ENCODE measurements around the gene PLCB1. TPM values are rescaled to one million over a fixed set of nuclear protein-coding genes. Genes with fewer than 3 reads are reported as not detected.

The PLCB1 gene
- total RNA-seq, 1 donor, result 14.6 TPM

DNA sequence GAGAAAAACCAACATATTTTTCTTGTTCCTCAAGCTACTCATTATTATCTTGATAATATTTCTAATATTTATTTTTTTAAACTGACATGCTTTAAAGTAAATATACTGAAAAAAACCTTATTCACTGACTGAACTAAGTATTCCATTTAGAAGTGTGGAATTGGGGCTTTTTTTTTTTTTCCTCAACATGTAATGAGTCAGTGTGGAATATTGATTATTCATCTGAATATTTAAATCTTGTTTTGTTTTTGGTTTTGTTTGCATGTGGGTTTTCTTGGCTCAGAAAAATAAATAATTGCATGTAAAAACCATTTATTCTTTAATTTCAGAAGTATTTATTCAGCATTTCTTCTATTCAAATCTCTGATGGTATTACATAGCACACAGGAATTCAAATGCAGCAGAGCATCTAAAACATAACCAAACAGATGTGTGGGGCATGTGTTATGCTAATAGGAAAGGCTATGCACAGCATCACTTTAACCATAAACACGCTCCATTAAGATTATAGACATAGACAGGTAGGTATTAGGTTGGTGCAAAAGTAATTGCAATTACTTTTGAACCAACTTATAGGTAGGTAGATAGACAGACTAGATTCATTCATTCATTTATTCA is 166.5 kb downstream of the PLCB1 start:
- Histone ChIP-seq H3K4me3 (ENCODE audit: low read length) (no peak overlapping the region), H3K27me3 (ENCODE audit: insufficient read depth, low read length) (no peaks in the 10 kb centered on the region), H3K9me3 (ENCODE audit: low read depth, low read length) (no peaks in the 10 kb centered on the region), H3K4me1 (ENCODE audit: insufficient read depth, low read length) (no peaks in the 10 kb centered on the region)

- H3K4me3 ChIP-seq (ENCODE audit: low read length), result no peak overlapping the region
- H3K27me3 ChIP-seq (ENCODE audit: insufficient read depth, low read length), result no peaks in the 10 kb centered on the region
- no peaks in the 10 kb centered on the region for H3K9me3 ChIP-seq (ENCODE audit: low read depth, low read length)
- H3K4me1 ChIP-seq (ENCODE audit: insufficient read depth, low read length), result no peaks in the 10 kb centered on the region
These were observed 167.9 kb downstream of the PLCB1 start for GRCh38 chr20:8299921-8300320.

DNA sequence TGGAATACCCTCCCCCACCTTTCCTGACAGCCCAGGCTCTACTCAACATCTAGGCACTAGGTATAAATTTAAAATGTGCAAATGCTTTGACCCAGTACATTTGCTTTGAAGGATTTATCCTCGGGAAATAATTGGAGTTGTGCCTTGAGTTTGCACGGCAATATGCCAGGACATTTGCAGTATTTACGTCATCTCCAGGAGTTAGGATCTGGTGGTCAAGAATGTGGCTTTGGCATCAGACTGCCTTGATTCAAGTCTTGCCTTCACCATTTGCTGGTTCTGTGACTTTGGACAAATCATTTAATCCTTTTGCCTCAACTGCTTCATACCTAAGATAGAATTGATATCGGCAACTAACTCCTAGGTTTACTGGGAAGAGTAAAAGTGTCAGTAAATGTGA is 169.6 kb downstream of the PLCB1 start:
- H3K4me1 ChIP-seq (ENCODE audit: insufficient read depth, low read length), result no peaks in the 10 kb centered on the region
- H3K27me3 ChIP-seq (ENCODE audit: insufficient read depth, low read length), result no peaks in the 10 kb centered on the region
- no peaks in the 10 kb centered on the region for H3K9me3 ChIP-seq (ENCODE audit: low read depth, low read length)
- no peak overlapping the region for H3K4me3 ChIP-seq (ENCODE audit: low read length)

GRCh38 chr20:8303651-8304050 is 171.6 kb downstream of the PLCB1 start:
- H3K4me3 ChIP-seq (ENCODE audit: low read length), result no peak overlapping the region
- H3K4me1 ChIP-seq (ENCODE audit: insufficient read depth, low read length), result no peaks in the 10 kb centered on the region
- no peaks in the 10 kb centered on the region for H3K9me3 ChIP-seq (ENCODE audit: low read depth, low read length)
- no peaks in the 10 kb centered on the region for H3K27me3 ChIP-seq (ENCODE audit: insufficient read depth, low read length)

GRCh38 chr20:8304124-8304816 is 172.2 kb downstream of the PLCB1 start:
- no peaks in the 10 kb centered on the region for H3K9me3 ChIP-seq (ENCODE audit: low read depth, low read length)
- no peaks in the 10 kb centered on the region for H3K4me1 ChIP-seq (ENCODE audit: insufficient read depth, low read length)
- no peaks in the 10 kb centered on the region for H3K27me3 ChIP-seq (ENCODE audit: insufficient read depth, low read length)
- no peak overlapping the region for H3K4me3 ChIP-seq (ENCODE audit: low read length)

GRCh38 chr20:8305449-8305978 is 173.4 kb downstream of the PLCB1 start:
- H3K27me3 ChIP-seq (ENCODE audit: insufficient read depth, low read length), result no peaks in the 10 kb centered on the region
- H3K4me3 ChIP-seq (ENCODE audit: low read length), result no peak overlapping the region
- no peaks in the 10 kb centered on the region for H3K9me3 ChIP-seq (ENCODE audit: low read depth, low read length)
- H3K4me1 ChIP-seq (ENCODE audit: insufficient read depth, low read length), result no peaks in the 10 kb centered on the region

DNA sequence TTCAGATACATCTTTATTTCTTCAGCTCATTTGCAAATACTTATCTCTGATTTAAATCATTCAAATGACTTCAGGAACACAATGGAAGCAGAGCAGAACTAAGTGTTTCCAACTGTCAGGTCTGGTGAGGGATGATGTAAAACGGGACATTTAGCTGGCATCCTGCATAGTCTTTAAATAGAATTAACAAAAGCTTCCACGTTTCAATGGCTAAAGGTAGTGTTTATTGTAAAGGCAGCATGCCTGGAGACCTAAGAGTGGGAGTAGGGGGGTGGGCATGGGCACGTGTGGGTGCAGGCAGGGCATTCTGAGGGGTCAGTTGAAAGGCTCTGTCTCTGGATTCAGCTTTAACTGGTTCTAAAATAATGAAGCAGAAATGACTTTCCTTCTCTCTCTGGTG is 174.9 kb downstream of the PLCB1 start:
- H3K4me3 ChIP-seq (ENCODE audit: low read length), result no peak overlapping the region
- no peaks in the 10 kb centered on the region for H3K4me1 ChIP-seq (ENCODE audit: insufficient read depth, low read length)
- no peaks in the 10 kb centered on the region for H3K9me3 ChIP-seq (ENCODE audit: low read depth, low read length)
- no peaks in the 10 kb centered on the region for H3K27me3 ChIP-seq (ENCODE audit: insufficient read depth, low read length)

DNA sequence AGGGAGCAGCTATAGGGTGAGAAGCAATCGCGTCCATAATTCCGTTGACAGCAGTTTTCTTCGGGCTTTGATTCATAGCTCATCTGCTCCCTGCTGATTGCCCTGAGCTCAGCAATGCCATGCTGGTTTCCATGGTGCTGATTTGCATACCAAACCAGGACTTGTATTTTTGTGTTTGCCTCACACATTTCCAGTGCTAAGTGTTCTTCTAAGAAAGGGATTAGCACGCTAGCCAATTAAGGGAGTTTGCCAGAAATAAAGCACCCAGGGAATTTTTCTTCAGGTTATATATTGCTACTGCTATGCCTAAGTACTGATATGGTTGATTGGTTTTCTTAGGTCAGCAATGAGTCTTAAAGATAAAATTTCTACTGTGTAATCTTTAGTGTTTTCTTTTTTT is 177.6 kb downstream of the PLCB1 start:
- no peak overlapping the region for H3K4me3 ChIP-seq (ENCODE audit: low read length)

GRCh38 chr20:8310618-8311017 is 178.6 kb downstream of the PLCB1 start:
- no peaks in the 10 kb centered on the region for H3K4me1 ChIP-seq (ENCODE audit: insufficient read depth, low read length)
- no peaks in the 10 kb centered on the region for H3K27me3 ChIP-seq (ENCODE audit: insufficient read depth, low read length)
- no peaks in the 10 kb centered on the region for H3K9me3 ChIP-seq (ENCODE audit: low read depth, low read length)
- H3K4me3 ChIP-seq (ENCODE audit: low read length), result no peak overlapping the region

More for the DNA sequence above, 177.6 kb downstream of the PLCB1 start:
- H3K9me3 ChIP-seq (ENCODE audit: low read depth, low read length), result no peaks in the 10 kb centered on the region
- H3K27me3 ChIP-seq (ENCODE audit: insufficient read depth, low read length), result no peaks in the 10 kb centered on the region
- no peaks in the 10 kb centered on the region for H3K4me1 ChIP-seq (ENCODE audit: insufficient read depth, low read length)

GRCh38 chr20:8313073-8313472 is 181.0 kb downstream of the PLCB1 start:
- H3K9me3 ChIP-seq (ENCODE audit: low read depth, low read length), result no peaks in the 10 kb centered on the region
- no peak overlapping the region for H3K4me3 ChIP-seq (ENCODE audit: low read length)
- no peaks in the 10 kb centered on the region for H3K4me1 ChIP-seq (ENCODE audit: insufficient read depth, low read length)
- H3K27me3 ChIP-seq (ENCODE audit: insufficient read depth, low read length), result no peaks in the 10 kb centered on the region

DNA sequence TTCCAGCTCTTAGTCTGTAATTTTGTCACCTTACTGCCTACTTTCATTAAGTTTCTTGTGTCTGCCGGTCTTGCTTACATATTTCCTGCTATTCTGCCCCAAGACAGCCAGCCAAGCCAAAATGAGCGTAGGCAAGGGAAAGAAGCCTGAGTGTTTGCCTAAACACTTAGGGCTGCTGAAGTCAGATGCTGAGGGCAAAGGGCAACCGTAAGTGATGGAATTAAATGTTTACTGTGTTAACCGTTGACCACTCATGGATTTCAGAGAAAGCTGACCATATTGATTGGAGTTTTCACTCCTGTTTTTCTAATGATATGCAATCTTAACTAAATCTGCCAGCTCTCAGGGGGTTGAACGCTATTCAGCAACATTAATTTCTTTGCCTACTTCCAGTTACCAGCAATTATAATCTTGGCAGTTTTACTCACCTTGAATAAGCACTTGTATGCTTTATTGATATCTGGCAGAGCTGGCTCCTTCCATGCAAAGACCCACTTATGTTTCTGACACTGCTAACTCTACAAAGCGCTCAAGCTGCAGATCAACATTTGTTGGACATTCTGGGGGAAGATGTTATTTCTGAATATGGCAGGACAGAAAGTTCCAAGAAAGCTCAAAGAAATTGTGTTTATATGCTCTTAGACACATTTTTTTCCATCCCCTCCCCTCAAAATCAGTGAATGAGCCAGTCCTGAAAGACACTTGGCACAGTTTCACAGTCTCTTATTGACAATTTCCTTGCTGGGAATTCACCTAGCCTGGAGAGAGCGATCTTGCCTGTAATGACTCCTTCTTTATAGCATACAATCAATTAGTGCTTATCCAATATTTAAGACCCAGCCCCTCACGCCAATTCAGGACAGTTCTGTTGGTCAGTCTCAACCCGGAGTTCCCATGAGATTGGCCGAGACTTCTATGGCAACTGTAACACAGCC is 183.8 kb downstream of the PLCB1 start:
- H3K4me3 ChIP-seq (ENCODE audit: low read length), result no peak overlapping the region
- H3K27me3 ChIP-seq (ENCODE audit: insufficient read depth, low read length), result no peaks in the 10 kb centered on the region
- H3K9me3 ChIP-seq (ENCODE audit: low read depth, low read length), result no peaks in the 10 kb centered on the region
- H3K4me1 ChIP-seq (ENCODE audit: insufficient read depth, low read length), result peaks cover 16% of the 10 kb centered on the region

DNA sequence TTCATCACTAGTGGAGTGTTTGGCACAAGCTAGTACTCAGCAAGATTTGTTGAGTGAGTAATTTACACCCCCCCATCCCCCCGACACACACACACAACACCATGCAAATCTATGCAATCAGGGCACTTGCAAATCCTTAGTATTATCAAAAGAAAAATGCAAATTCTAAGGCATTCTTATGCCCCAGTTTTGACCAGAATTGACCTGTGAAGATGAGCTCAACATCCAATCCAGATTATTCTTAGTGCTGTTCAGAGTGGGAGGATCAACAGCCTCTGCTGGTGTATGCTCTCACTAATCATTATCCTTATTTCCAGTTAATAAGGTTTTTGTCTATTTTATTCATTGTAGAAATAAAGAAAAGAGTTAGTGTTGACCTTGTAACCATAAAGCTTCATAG is 185.4 kb downstream of the PLCB1 start:
- Histone ChIP-seq H3K27me3 (ENCODE audit: insufficient read depth, low read length) (no peaks in the 10 kb centered on the region), H3K9me3 (ENCODE audit: low read depth, low read length) (no peaks in the 10 kb centered on the region), H3K4me3 (ENCODE audit: low read length) (no peak overlapping the region), H3K4me1 (ENCODE audit: insufficient read depth, low read length) (peaks cover 16% of the 10 kb centered on the region)

DNA sequence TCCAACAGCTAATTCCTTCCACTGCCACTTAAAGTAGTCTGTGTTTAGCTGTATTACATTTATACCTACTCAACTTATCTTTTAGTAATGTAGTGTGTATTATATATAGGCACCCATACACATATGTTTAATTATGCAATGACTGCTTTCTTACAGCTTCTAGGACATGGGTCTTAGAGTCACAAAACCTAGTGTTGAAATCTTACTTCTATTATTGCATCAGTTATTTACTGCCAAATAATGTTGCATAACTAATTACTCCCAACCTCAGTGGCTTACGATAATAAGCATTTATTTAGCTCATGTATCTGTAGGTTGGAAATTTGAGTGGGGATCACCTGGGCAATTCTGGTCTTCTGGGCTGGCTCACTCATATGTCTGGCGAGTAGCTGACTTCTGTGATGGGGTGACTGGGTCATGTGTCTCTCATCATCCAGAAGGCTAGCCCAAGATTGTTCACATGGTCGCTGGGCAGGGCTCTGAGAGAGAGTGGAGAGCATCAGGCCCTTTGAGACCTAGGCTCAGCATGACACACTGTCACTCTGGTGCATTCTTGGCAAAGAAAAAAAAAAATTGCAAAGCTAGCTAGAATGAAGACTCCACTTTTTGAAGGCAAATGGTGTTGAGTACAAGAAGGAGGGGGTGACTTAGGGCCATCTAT is 187.0 kb downstream of the PLCB1 start:
- H3K9me3 ChIP-seq (ENCODE audit: low read depth, low read length), result no peaks in the 10 kb centered on the region
- H3K4me1 ChIP-seq (ENCODE audit: insufficient read depth, low read length), result peaks cover 16% of the 10 kb centered on the region
- no peaks in the 10 kb centered on the region for H3K27me3 ChIP-seq (ENCODE audit: insufficient read depth, low read length)
- H3K4me3 ChIP-seq (ENCODE audit: low read length), result no peak overlapping the region

DNA sequence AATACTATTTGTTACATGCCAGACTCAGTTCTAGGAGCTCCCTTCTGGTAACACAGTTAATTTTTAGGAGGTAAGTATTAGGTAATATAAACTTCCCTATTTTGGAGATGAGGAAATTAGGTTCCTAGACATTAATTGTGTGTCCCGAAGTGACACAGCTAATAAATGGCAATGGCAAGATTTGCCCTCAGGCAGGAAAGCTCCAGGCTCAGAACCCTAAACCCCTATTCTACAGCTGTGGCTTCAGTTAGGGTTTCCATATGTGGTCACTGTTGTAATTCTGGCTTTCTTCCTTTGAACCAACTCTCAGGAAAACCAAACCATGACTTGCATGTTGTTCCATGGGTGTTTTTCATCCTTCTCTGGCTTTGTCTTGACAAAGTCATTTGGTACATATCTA is 188.2 kb downstream of the PLCB1 start:
- Histone ChIP-seq H3K9me3 (ENCODE audit: low read depth, low read length) (no peaks in the 10 kb centered on the region), H3K27me3 (ENCODE audit: insufficient read depth, low read length) (no peaks in the 10 kb centered on the region), H3K4me3 (ENCODE audit: low read length) (no peak overlapping the region), H3K4me1 (ENCODE audit: insufficient read depth, low read length) (peaks cover 16% of the 10 kb centered on the region)

- Histone ChIP-seq H3K4me1 (ENCODE audit: insufficient read depth, low read length) (peaks cover 16% of the 10 kb centered on the region), H3K27me3 (ENCODE audit: insufficient read depth, low read length) (no peaks in the 10 kb centered on the region), H3K4me3 (ENCODE audit: low read length) (no peak overlapping the region)
These were observed 188.9 kb downstream of the PLCB1 start for GRCh38 chr20:8321001-8321400.

More at GRCh38 chr20:8321001-8321400, 188.9 kb downstream of the PLCB1 start:
- no peaks in the 10 kb centered on the region for H3K9me3 ChIP-seq (ENCODE audit: low read depth, low read length)

All from mononuclear cell (primary cell).